Measurements from ENCODE around the gene CARD9.

CARD9 gene

GRCh38 chr9:136387217-136387616 is 13.7 kb upstream of the CARD9 start:
- Histone ChIP-seq H3K9ac (ENCODE audit: low read length) (no peak overlapping the region), H3K4me1 (ENCODE audit: control insufficient read depth, insufficient read depth, low read length) (no peaks in the 10 kb centered on the region), H3K9me3 (ENCODE audit: control insufficient read depth, low read length) (no peaks in the 10 kb centered on the region), H3K36me3 (ENCODE audit: control insufficient read depth, insufficient read depth, low read length) (peaks cover 4% of the 10 kb centered on the region), H3K27me3 (ENCODE audit: control insufficient read depth, insufficient read depth, low read length) (no peaks in the 10 kb centered on the region), H3K4me3 (ENCODE audit: low read length) (no peak overlapping the region)

- peaks cover 4% of the 10 kb centered on the region for H3K36me3 ChIP-seq (ENCODE audit: control insufficient read depth, insufficient read depth, low read length)
Observed at GRCh38 chr9:136386018-136386417, 12.5 kb upstream of the CARD9 start.

DNA sequence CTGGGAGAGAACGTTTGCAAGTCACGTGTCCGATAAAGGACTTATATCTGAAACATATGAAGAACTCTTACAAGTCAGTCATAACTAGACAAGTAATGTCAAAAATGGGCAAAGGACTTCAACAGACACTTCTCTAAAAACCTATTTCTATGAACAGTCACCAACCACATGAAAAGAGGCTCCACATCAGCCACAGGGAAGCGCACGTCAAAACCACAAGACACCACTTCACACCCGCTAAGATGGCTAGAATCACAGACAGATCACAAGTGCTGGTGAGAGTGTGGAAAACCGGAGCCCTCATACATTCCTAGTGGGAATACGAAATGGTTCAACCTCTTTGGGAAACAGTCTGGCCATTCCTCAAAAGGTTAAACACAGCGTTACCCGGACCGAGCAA is 11.5 kb upstream of the CARD9 start:
- Histone ChIP-seq H3K36me3 (ENCODE audit: control insufficient read depth, insufficient read depth, low read length) (peaks cover 4% of the 10 kb centered on the region), H3K27me3 (ENCODE audit: control insufficient read depth, insufficient read depth, low read length) (no peaks in the 10 kb centered on the region), H3K9me3 (ENCODE audit: control insufficient read depth, low read length) (no peaks in the 10 kb centered on the region), H3K4me3 (ENCODE audit: low read length) (no peak overlapping the region), H3K9ac (ENCODE audit: low read length) (no peak overlapping the region), H3K4me1 (ENCODE audit: control insufficient read depth, insufficient read depth, low read length) (no peaks in the 10 kb centered on the region)

More at GRCh38 chr9:136386018-136386417, 12.5 kb upstream of the CARD9 start:
- no peak overlapping the region for H3K9ac ChIP-seq (ENCODE audit: low read length)
- H3K4me1 ChIP-seq (ENCODE audit: control insufficient read depth, insufficient read depth, low read length), result no peaks in the 10 kb centered on the region
- H3K9me3 ChIP-seq (ENCODE audit: control insufficient read depth, low read length), result no peaks in the 10 kb centered on the region
- no peaks in the 10 kb centered on the region for H3K27me3 ChIP-seq (ENCODE audit: control insufficient read depth, insufficient read depth, low read length)
- H3K4me3 ChIP-seq (ENCODE audit: low read length), result no peak overlapping the region

DNA sequence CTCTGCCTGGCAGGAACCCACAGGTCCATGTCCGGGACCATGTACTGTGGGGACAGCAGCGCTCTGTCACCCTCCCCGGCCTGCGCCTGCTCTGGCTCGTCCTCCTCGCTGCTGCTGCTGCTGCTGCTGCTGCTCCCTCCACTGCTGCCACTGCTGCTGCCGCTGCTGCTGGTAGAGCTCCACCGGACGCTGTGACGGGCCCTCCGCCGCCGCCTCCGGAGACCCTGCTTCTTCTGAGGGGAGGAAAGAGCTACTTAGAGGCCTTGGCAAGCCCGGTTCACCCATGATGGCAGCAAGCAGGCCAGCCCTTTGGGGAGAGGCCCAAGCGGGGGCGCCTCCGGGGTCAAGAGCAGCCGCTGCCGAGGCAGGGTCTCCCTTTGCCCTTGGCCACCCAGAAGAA is 10.0 kb upstream of the CARD9 start:
- H3K4me1 ChIP-seq (ENCODE audit: control insufficient read depth, insufficient read depth, low read length), result no peaks in the 10 kb centered on the region
- H3K36me3 ChIP-seq (ENCODE audit: control insufficient read depth, insufficient read depth, low read length), result peaks cover 2% of the 10 kb centered on the region
- no peak overlapping the region for H3K9ac ChIP-seq (ENCODE audit: low read length)
- no peaks in the 10 kb centered on the region for H3K9me3 ChIP-seq (ENCODE audit: control insufficient read depth, low read length)
- no peaks in the 10 kb centered on the region for H3K27me3 ChIP-seq (ENCODE audit: control insufficient read depth, insufficient read depth, low read length)
- H3K4me3 ChIP-seq (ENCODE audit: low read length), result no peak overlapping the region

DNA sequence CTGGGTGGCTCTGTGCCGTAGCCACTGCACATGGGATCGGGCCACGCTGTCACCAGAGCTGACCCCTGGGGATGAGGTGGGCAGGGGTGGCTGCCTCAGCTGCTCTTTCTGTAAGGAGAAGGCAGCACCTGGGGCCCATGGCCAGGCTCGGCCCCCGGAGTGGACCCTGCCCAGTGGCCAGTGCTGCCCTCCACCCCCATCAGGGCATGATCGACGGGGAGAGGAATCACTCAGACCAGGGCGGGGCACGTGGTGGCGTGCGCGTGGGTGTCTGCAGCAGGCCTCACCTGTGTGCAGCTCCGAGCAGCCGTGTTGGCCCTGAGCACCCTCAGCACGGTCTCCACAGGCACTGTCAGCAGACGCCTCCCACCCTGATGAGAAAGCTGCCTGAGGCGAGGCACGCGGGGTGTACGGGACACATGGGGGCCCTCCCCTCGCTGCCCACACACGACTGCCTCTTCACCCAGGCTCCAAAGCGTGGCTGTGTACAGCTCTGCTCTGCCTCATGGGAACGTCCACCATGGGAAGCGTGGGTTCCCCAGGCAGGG is 8.6 kb upstream of the CARD9 start:
- H3K4me3 ChIP-seq (ENCODE audit: low read length), result no peak overlapping the region
- no peaks in the 10 kb centered on the region for H3K27me3 ChIP-seq (ENCODE audit: control insufficient read depth, insufficient read depth, low read length)
- H3K9me3 ChIP-seq (ENCODE audit: control insufficient read depth, low read length), result no peaks in the 10 kb centered on the region
- no peaks in the 10 kb centered on the region for H3K4me1 ChIP-seq (ENCODE audit: control insufficient read depth, insufficient read depth, low read length)
- no peak overlapping the region for H3K9ac ChIP-seq (ENCODE audit: low read length)
- H3K36me3 ChIP-seq (ENCODE audit: control insufficient read depth, insufficient read depth, low read length), result no peaks in the 10 kb centered on the region

- no peaks in the 10 kb centered on the region for H3K9me3 ChIP-seq (ENCODE audit: control insufficient read depth, low read length)
- no peaks in the 10 kb centered on the region for H3K4me1 ChIP-seq (ENCODE audit: control insufficient read depth, insufficient read depth, low read length)
- no peaks in the 10 kb centered on the region for H3K27me3 ChIP-seq (ENCODE audit: control insufficient read depth, insufficient read depth, low read length)
- H3K36me3 ChIP-seq (ENCODE audit: control insufficient read depth, insufficient read depth, low read length), result no peaks in the 10 kb centered on the region
- no peak overlapping the region for H3K4me3 ChIP-seq (ENCODE audit: low read length)
- H3K9ac ChIP-seq (ENCODE audit: low read length), result no peak overlapping the region
Observed at GRCh38 chr9:136381311-136381710, 7.8 kb upstream of the CARD9 start.

DNA sequence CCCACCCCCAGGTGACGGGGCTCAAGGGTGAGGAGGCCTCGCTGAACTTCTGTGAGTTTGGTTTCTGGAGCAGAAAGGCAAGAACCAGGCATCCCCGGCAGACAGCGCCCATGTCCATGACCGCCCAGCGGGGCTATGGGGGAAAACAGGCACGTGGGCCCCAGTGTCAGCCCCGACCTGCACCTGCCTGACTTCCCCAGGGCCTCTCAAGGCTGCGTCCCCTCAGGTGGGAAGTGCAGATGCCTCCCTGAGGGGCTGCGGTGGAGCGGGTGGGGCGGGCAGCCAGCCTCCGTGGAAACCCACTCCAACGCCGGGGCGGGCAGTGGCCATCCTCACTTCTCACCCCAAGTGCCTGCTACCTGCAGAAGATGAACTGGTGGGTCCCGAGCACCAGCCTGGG is 6.9 kb upstream of the CARD9 start:
- no peaks in the 10 kb centered on the region for H3K9me3 ChIP-seq (ENCODE audit: control insufficient read depth, low read length)
- no peaks in the 10 kb centered on the region for H3K36me3 ChIP-seq (ENCODE audit: control insufficient read depth, insufficient read depth, low read length)
- no peak overlapping the region for H3K4me3 ChIP-seq (ENCODE audit: low read length)
- H3K4me1 ChIP-seq (ENCODE audit: control insufficient read depth, insufficient read depth, low read length), result no peaks in the 10 kb centered on the region
- H3K27me3 ChIP-seq (ENCODE audit: control insufficient read depth, insufficient read depth, low read length), result no peaks in the 10 kb centered on the region
- H3K9ac ChIP-seq (ENCODE audit: low read length), result no peak overlapping the region

GRCh38 chr9:136379891-136380290 is 6.4 kb upstream of the CARD9 start:
- Histone ChIP-seq H3K27me3 (ENCODE audit: control insufficient read depth, insufficient read depth, low read length) (no peaks in the 10 kb centered on the region), H3K4me3 (ENCODE audit: low read length) (no peak overlapping the region), H3K9ac (ENCODE audit: low read length) (no peak overlapping the region), H3K9me3 (ENCODE audit: control insufficient read depth, low read length) (no peaks in the 10 kb centered on the region), H3K4me1 (ENCODE audit: control insufficient read depth, insufficient read depth, low read length) (no peaks in the 10 kb centered on the region), H3K36me3 (ENCODE audit: control insufficient read depth, insufficient read depth, low read length) (no peaks in the 10 kb centered on the region)

DNA sequence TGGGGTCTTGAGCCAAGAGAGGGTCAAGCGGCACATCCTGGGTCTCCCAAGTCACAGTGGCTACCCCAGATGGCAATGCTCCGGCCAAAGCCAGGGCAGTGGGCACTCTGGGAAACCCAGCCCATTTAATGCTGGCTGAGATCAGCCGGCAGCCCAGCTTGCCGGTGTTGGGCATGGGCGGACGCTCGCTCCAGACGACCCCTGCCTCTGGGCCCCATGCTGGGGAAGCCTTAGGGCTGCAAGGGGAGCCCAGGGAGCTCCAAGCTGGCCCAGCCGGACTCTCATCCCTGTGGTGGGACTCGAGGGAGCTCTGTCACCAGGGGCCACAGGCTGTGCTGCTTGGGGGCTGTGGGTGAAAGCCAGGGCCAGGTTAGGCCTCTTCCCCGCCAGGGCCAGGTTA is 5.9 kb upstream of the CARD9 start:
- no peaks in the 10 kb centered on the region for H3K4me1 ChIP-seq (ENCODE audit: control insufficient read depth, insufficient read depth, low read length)
- H3K9me3 ChIP-seq (ENCODE audit: control insufficient read depth, low read length), result no peaks in the 10 kb centered on the region
- H3K36me3 ChIP-seq (ENCODE audit: control insufficient read depth, insufficient read depth, low read length), result no peaks in the 10 kb centered on the region
- no peak overlapping the region for H3K9ac ChIP-seq (ENCODE audit: low read length)
- no peaks in the 10 kb centered on the region for H3K27me3 ChIP-seq (ENCODE audit: control insufficient read depth, insufficient read depth, low read length)
- H3K4me3 ChIP-seq (ENCODE audit: low read length), result no peak overlapping the region

- no peaks in the 10 kb centered on the region for H3K27me3 ChIP-seq (ENCODE audit: control insufficient read depth, insufficient read depth, low read length)
- no peaks in the 10 kb centered on the region for H3K36me3 ChIP-seq (ENCODE audit: control insufficient read depth, insufficient read depth, low read length)
- no peak overlapping the region for H3K4me3 ChIP-seq (ENCODE audit: low read length)
- H3K9ac ChIP-seq (ENCODE audit: low read length), result no peak overlapping the region
- H3K4me1 ChIP-seq (ENCODE audit: control insufficient read depth, insufficient read depth, low read length), result no peaks in the 10 kb centered on the region
- no peaks in the 10 kb centered on the region for H3K9me3 ChIP-seq (ENCODE audit: control insufficient read depth, low read length)
Observed at GRCh38 chr9:136379003-136379287, 5.5 kb upstream of the CARD9 start.

GRCh38 chr9:136378170-136379002 is 4.9 kb upstream of the CARD9 start:
- H3K36me3 ChIP-seq (ENCODE audit: control insufficient read depth, insufficient read depth, low read length), result no peaks in the 10 kb centered on the region
- no peaks in the 10 kb centered on the region for H3K4me1 ChIP-seq (ENCODE audit: control insufficient read depth, insufficient read depth, low read length)
- no peak overlapping the region for H3K9ac ChIP-seq (ENCODE audit: low read length)
- H3K27me3 ChIP-seq (ENCODE audit: control insufficient read depth, insufficient read depth, low read length), result no peaks in the 10 kb centered on the region
- H3K4me3 ChIP-seq (ENCODE audit: low read length), result no peak overlapping the region
- no peaks in the 10 kb centered on the region for H3K9me3 ChIP-seq (ENCODE audit: control insufficient read depth, low read length)

DNA sequence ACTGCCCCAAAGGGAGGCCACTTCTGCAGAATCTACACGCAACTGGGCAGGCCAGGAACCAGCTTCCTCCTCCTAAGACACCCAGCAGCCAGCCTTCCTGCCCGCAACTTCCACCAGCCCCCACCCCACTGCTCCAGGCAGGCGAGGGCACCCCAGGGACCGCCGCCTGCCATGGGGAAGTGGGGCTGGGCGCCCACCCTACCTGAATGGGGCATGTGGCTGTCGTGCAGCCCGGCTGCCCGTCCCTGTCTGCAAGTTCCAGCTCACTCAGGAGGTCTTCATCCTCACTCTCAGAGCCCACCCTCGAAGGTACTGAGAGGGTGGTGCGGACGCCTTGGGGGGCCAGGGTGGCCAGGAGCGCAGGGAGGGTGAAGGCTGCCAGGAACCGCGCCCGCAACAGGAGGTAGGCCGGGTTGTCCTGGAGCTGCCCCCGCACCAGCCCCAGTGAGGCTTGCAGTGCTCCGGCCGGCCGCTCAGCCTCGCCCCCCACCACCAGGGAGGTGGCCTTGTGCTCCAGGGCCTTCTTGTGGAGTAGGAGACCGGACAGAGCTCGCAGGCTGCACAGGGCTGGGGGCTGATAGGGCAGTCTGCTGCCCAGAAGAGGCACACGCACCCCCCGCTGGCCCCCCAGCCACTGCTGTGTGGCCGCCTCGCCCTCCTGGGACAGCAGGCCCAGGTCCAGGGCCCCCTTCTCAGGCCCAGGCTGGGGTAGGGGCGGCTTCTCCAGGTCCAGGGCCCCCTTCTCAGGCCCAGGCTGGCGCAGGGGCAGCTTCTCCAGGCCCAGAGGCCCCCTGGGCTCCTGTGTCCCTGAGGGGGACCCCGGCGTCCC is 4.1 kb upstream of the CARD9 start:
- Histone ChIP-seq H3K36me3 (ENCODE audit: control insufficient read depth, insufficient read depth, low read length) (no peaks in the 10 kb centered on the region), H3K4me1 (ENCODE audit: control insufficient read depth, insufficient read depth, low read length) (peaks cover 6% of the 10 kb centered on the region), H3K9me3 (ENCODE audit: control insufficient read depth, low read length) (no peaks in the 10 kb centered on the region), H3K27me3 (ENCODE audit: control insufficient read depth, insufficient read depth, low read length) (no peaks in the 10 kb centered on the region), H3K4me3 (ENCODE audit: low read length) (no peak overlapping the region), H3K9ac (ENCODE audit: low read length) (no peak overlapping the region)
